Activated CD4-positive, alpha-beta T cell treated with anti-CD3 and anti-CD28 coated beads, Interleukin-2, Interleukin-6, amounts not matched to agents 100 ng/mL and 50 ng/mL, durations not matched to agents 16 hours and 8 hours (primary cell): ENCODE measurements around the gene EGFL7.

ENCODE experiments used
- DNase-seq: peaks from one replicate; pipeline ENCODE4 v3.0.0-alpha.2; 2020

The EGFL7 gene

DNA sequence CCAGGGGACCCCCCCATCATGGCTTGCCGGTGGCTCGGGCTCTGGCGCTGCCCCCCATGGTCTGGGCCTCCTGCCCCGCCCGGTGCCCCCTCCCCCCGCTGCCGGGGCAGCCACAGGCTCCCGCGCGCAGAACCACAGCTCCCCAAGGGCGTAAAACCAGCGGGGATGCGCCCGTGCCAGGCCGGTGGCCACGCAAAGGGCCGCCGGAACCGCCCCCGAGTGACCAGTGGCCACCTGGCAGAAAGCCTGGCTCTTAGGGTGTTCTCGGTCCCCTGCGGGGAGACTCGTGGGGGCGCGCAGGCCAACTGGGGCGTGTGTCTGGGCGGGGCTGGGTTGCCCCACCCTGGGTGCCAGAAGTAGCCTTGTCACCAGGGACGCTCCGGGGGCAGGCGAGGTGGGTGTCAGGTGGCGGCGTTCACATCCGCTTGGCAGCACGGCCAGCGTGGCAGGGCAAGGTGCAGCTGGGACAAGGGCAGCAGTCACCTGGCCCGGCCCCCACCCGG is 25.1 kb downstream of the EGFL7 start:
- no peak for DNase-seq

DNA sequence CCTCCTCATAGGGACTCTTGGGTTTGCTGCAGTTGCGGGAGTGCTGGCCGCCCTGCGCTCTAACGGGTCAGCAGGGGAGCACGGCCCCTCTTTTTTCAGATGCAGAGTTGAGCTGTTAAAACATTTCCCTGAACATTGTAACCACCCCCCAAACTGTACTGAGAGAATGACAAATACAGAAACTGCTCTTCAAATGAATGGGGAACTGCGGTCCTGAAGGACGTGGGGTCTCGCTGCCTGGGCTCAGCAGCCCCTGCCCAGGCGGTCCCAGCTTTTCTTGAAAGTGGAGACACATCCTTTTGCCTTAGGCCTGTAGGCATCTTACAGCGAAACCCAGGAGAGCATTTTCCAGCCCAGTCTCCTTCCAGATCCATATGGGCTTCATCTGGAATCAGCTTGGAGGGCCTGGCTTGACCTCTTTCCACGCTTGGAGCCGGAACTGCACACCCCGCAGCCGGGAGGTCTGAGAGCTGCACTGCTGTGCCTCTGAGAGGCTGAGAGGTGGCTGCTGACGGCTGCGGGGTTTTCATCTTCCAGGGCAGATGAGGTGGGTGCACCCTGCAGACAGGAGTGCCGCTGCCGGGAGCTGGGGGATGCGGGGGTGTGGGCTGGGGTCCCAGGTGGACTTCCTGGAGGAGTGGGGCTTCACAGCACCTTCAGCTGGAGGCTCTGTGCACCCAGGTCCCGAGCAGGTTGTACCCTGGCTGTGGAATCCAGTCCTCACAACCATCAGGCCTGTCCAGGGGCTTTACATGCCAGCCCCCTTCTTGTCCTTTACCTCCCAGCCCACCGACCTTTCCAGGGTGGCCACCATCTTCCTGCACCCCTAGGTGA is 25.8 kb downstream of the EGFL7 start:
- no peak for DNase-seq

DNA sequence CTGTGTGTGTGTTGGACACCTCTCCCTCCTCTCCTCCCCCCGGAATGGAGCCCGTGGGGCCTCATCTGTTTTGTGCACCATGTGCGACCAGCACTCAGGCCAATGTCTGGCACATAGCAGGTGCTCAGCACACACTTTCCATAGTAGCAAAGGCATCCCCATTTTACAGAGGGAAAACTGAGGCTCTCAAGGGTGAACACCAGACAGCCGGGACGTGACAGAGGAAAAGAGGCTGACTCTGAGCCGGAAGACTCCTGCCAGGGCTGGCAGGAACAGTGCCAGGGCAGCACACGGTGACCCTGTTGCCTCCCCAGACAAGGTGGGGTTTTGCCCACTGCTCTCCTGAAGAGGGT is 26.4 kb downstream of the EGFL7 start:
- DNase-seq, result no peak

DNA sequence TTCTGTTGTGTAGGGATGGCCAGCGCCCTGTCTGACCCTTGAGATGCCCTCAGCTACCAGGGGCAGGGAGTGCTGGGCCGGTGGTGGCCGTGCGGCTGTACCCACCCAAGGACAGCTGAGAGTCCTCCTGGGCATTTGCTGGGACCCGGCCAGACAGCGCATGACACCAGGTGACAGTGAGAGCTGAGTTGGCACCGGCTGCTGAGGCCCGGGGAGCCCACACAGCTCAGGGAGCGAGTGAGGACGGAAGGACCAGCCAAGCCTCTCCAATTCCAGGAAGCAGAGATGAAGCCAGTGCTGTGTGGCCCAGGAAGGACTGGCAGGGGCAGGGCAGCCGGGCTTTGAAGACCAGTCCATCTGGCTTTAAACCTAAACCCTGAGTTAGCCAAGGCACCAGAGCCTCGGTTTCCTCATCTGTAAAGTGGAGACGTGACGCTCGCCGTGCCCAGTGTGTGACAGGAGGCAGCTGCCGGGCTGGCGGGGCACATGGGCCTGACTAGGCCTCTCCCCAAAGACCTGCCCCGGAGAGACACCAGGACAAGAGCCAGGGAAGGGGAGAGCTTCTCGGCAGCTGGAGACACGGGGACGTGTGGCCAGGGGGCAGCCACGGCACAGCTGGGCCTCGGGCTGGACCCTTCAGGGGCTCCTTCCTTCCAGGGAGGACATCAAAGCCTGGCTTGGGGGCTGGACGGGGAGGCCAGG is 27.5 kb downstream of the EGFL7 start:
- no peak for DNase-seq

- DNase-seq, result no peak
Measured at GRCh38 chr9:136690806-136691261, 28.1 kb downstream of the EGFL7 start.

DNA sequence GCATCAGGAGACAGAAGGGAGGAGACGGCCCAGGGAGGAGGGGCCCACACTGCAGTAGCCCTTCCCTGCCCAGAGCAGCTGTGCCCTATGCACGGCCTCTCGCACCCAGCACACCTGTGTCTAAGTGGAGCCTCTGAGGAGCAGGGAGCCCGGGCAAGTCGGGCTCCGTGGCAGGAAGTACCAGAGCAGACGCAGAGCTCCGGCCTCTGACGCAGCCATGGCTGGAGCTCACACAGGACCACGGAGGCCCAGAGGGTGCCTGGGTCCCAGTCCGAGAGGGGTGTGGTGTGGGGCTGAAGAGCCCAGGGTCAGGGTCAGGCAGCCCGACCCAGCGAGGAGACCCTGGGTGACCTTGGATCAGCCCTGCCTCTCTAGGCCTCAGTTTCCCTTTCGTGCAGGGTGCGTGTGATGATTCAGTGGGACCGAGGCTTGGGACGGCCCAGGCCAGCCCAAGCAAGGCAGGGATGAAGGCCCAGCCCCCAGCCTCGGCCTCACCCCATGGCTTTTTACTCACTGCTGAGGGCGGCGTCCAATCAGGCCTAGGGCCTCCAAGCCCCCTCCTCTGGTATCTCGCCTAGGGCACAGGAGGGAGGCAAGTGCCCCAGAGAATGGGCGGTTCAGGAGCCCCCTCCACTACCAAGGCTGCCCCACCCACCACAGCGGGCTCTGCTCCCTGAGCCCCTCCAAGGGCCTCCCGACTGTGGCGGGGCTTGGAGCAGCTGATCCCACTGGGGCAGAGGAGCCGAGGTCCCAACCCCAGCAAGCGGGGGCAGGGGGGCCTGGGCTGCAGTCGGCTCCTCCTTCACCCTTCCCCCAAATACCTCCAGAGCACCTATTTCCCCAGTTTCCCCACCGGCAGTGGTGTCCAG is 28.8 kb downstream of the EGFL7 start:
- DNase-seq, result no peak

DNA sequence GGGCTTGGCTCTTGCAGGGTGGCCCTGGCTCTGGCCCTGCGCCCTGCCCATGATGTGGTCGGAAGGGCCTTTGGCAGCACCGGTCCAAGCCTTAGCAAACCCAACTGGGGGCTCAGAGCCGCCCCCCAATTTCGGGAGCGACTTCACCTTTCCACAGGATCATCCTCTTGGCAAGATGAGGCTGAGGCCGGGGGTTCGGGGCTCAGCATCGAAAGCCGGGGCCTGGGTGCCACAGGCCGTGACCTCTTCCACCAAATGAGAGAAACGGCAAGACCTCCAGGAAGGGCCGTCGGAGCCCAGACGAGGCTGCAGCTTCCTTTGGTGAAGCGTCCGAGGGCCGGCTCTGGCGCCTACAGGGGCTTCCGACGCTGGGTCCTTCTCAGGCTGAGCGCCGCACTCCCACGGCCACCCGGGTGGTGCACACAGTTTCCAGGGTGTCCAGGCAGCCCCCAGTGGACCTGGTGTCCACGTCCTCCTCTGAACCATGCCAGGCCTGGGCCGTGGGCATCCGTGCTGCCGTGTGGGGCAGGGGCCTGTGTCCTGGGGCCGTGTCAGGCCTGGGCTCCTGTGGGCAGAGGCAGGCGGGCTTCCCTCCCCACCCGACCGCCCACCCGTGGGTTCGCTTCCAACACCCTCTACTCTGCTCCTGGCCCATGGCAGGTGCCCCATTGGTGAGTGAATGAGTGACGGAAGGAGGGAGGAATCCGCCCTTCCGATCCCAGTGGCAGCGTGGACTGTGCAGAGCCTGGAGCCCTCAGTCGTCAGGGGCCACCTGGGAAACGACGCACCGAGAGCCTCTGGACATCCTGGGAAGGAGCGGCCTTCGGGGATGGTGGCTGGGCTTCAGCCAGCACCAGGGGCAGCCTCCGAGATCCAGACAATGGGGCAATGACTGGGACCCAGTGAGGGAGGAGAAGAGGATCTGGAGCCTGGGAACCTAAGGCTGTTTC is 29.7 kb downstream of the EGFL7 start:
- no peak for DNase-seq

DNA sequence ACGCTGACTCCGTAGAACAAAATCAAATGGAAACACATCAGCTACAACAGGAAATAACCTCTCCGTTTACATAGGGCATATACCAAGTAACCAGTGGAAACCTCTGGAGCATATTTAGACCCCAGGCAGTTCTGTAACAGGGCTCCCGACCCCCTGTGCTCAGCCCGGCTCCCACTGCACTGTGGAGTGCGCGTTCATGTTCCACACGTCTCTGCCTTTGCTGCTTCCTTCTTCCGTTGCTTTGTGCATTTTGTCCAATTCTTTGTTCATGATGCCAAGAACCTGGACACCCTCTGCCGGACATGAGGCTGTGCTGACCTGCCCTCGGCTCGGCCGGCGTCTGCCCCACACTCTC is 30.4 kb downstream of the EGFL7 start:
- DNase-seq, result no peak

DNA sequence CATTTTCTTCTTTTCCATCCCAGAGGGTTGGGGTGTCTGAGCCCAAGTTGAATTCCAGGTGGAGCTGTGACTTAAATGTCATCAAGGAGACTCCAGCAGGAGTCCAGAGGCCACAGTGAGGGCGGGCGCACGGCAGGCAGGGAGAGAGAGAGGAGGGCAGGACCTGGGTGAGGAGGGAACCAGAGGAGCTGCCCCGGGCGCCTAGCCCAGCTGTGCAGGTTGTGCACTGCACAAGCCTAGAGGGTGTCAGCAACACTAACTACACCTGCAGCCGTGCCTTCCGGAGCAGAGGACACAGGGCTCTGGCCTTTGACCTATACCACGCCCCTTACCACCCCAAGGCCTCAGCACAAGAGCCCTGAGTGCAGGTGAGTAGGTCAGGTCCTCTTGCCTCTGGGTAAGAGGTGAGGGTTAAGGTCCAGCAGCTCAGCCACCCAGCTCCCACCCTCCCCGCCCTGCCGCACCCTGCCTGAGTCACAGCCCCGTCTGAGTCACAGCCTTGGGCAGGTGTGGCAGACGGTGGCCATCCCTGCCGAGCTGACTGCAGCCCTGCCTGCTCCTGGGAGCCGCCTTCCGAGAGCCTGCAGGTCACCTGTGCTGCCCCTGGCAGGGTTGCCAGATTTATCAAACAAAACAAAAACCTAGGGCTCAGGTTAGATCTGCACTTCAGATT is 30.9 kb downstream of the EGFL7 start:
- DNase-seq, result no peak

DNA sequence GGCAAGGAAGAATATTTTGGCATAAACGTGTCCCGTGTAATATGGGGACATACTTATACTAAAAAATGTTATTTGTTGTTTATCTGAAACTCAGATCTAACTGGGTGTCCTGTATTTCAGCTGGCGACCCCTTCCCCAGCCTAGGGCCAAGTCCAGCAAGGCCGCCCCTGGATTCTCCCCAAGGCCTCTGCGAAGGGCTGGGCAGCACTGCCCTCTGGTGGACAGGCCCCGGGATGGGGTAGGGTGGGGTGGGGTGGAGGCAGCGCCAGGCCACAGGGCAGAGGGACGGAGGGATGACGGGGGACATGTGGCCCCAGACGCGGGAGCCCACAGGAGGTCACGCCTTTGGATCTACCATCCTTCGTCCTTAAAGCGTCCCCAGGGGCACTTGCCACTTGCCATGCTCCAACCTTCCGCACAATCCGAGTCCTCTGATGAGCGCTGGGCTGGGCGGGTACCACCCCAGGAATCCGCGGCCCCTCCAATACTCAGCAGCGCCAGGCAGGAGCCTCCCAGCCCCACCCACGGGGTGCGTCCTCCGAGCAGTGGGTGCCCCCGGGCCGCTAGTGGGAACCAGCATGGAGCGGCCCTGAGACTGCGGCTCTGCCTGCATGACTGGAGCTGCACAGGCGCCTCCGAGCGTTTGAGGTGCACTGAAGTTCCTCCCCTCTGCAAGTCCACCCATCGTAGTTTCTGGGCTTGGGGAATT is 31.6 kb downstream of the EGFL7 start:
- DNase-seq, result peak; percentile 47

- no peak for DNase-seq
Measured at GRCh38 chr9:136694872-136695247, 32.1 kb downstream of the EGFL7 start.

- no peak for DNase-seq
Measured at GRCh38 chr9:136695435-136695895, 32.7 kb downstream of the EGFL7 start.

DNA sequence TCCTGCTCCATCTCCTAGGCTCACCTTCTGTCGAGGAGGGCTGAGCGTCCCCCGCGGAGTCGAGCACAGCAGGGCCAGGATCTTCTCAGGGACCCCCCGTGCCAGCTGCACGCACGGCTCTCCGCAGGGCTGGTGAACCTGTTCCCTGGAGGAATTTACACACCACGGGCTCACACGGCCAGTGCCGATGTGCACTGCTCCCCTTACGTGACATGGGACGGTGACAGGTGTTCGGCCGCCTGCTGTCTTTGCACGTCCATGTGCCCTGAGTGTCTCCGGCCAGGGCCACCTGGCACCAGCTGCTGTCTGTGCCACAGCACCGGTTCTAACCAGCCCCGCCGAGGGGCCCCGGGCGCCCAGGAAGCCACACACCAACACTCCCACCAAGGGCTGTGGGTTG is 33.2 kb downstream of the EGFL7 start:
- no peak for DNase-seq

- DNase-seq, result no peak
Measured at GRCh38 chr9:136696502-136696901, 33.8 kb downstream of the EGFL7 start.

DNA sequence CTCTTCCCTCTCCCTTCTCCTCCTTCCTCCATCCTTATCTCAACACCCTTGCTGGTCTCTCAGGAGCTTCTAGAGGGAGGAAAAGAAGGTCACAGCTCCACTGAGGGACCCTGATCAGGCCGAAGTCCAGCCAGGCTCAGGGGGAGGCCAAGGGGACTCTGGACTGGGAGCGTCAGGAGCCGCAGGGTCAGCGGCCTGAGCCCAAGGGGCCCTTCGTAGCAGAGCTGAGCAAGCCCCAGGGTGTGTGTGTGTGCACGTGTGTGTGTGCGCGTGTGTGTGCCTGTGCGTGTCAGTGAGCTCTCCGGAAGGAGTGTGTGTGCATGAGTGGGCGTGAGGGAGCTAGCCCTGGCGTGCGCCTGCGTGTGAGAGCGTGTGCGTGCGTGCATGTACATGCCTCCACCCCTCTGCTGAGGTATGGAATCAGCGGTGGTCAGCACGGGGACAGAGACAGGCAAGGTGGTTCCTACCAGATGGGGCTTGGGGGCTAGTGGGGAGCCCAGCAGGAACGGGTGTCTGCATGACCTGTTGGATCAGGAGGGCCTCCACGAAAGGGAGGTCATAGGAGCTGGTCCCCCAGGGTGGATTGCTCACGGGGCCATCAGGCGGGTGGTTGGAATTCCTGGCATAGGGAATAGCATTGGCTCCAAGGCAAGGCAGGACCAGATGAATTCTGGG is 34.6 kb downstream of the EGFL7 start:
- no peak for DNase-seq

DNA sequence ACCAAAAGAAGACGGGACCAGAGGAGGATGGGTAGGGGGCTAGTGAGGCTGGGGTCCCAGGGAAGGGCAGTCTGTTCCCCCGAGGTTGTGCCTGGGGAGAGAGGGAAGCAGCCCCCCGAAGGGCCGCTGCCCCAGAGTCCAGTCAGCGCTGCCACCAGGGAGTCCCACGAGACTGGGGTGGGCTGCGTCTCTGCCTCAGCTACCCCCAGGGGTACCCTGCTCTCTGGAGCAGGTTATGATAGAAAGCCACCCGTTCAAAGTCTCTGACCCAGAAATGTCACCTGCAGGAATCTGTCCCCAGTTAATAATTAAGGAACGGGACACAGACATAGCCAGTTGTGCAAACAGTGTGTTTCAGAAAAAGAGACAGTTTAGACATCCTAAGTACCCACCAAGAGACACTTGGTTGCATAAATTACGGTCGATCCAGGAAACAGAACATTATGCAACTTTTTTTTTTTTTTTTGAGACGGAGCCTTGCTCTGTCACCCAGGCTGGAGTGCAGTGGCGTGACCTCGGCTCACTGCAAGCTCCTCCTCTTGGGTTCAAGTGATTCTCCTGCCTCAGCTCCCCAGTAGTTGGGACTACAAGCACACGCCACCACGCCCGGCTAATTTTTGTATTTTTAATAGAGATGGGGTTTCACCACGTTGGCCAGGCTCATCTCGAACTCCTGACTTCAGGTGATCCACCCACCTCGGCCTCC is 35.3 kb downstream of the EGFL7 start:
- no peak for DNase-seq

DNA sequence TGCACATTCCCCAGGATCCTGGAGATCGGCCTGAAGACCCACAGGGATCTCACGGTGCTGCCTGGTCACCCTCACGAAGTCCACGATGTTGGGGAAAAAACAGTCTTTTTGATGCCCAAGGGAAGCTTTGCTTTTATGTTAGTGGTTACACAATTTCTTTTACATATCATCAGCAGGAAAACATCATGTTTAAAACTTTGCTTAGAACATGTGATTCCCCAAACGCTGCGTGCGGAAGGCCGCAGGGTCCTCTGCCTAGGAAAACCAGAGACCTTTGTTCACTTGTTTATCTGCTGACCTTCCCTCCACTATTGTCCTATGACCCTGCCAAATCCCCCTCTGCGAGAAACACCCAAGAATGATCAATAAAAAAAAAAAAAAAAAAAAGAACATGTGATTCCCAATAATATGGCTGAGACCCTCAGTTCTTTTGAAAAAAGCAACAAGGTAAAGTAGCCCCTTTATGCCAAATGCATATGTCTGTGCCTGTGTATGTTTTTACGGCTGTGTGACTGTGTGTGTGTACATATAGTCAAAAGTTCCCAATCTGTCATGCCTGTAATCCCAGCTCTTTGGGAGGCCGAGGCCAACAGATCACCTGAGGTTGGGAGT is 36.0 kb downstream of the EGFL7 start:
- DNase-seq, result no peak

DNA sequence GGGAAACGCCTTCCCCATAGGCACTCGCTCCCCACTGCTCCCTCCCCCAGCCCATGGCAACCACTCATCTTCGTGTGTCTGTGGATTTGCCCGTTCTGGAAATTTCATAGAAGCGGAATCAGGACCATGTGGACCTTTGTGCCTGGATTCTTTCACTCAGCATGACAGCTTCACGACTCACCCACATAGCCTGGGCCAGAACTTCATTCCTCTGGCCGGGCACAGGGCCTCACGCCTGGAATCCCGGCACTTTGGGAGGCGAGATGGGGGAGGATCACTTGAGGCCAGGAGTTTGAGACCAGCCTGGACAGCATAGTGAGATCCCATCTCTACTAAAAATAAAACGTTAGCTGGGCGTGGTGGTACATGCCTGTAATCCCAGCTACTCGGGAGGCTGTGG is 37.6 kb downstream of the EGFL7 start:
- DNase-seq, result no peak
